Sigmoid colon (tissue), 7 donors: Measurements from ENCODE around the gene GALP. TPM values are rescaled to one million over a fixed set of nuclear protein-coding genes. Genes with fewer than 3 reads are reported as not detected.

Experiments
- DNase-seq: peaks from one replicate; pipeline ENCODE4 v3.0.0-alpha.2; 2019
- H3K27ac ChIP-seq, 4 donors: fragments of 200-600 bp; sonication (generic); one replicate each; pipeline ENCODE4 v1.5.1; 2016 to 2019; ENCODE audit warnings: mild to moderate bottlenecking in 1 of 4
- H3K27me3 ChIP-seq, 3 donors: fragments of 200-600 bp; sonication (generic); one replicate each; pipeline ENCODE4 v1.5.1; 2019; ENCODE audit warnings: mild to moderate bottlenecking in 1 of 3
- H3K36me3 ChIP-seq, 4 donors: fragments of 200-600 bp; sonication (generic); one replicate each; pipeline ENCODE4 v1.5.1; 2016 to 2019
- H3K4me1 ChIP-seq, 4 donors: fragments of 200-600 bp; sonication (generic); one replicate each; pipeline ENCODE4 v1.5.1; 2017 to 2019
- H3K4me3 ChIP-seq, 4 donors: fragments of 200-600 bp; sonication (generic); one replicate each; pipeline ENCODE4 v1.5.1; 2017 to 2019; ENCODE audit warnings: mild to moderate bottlenecking in 2 of 4, moderate library complexity in 1 of 4
- H3K9me3 ChIP-seq, 4 donors: fragments of 200-600 bp in 3 of 4; sonication (generic) in 3 of 4; one replicate each; pipeline versions ENCODE4 v1.5.1 to v1.6.1; 2013 to 2019
- EP300 ChIP-seq, 4 donors: sonication (generic); formaldehyde crosslinking; IDR thresholded peaks; one replicate each; pipeline ENCODE4 v1.6.1; 2017; ENCODE audit warnings: antibody characterized with exemption in 4 of 4
- POLR2A ChIP-seq, 2 donors: fragments of 450-650 bp; IDR thresholded peaks; one replicate each; pipeline ENCODE4 v1.6.1; 2016; ENCODE audit warnings: antibody characterized with exemption in 2 of 2, mild to moderate bottlenecking in 2 of 2, moderate library complexity in 2 of 2
- POLR2AphosphoS5 ChIP-seq, 4 donors: sonication (generic); formaldehyde crosslinking; IDR thresholded peaks; one replicate each; pipeline ENCODE4 v1.6.1; 2017; ENCODE audit warnings: antibody characterized with exemption in 4 of 4
- WGBS, 2 donors: extraction: QIAGEN DNeasy Blood & Tissue Kit; methylation state at CpG; one replicate each; pipeline ENCODE4 v1.1.7; 2013; 5-methylcytosine and 5-hydroxymethylcytosine counted together
- intact Hi-C: fragments of 100-400 bp; cut with DNase I; formaldehyde crosslinking; loops from one replicate; pipeline ENCODE4 v1.15.1; 2023
- polyA plus RNA-seq, 3 donors: library from polyadenylated mRNA; stranded (reverse); fragments of 200-250 nt; gene quantifications; one replicate each; pipeline ENCODE4 v1.2.3, GENCODE V29; 2013
- total RNA-seq, 4 donors: library from RNA; depleted of rRNA; stranded (reverse); fragments of >200 nt; gene quantifications; one replicate each; pipeline ENCODE4 v1.1.0, GENCODE V29; 2016
- TF ChIP-seq, protein P1 (sequence below), 4 experiments: fragments of 450-650 bp in 3 of 4; fragments of 200-600 bp in 1 of 4; IDR thresholded peaks; one replicate each; pipeline ENCODE4 v1.5.1; 2016 to 2019; ENCODE audit warnings: antibody characterized with exemption in 4 of 4, mild to moderate bottlenecking in 3 of 4, moderate library complexity in 2 of 4
- donor health status: healthy with polysubstance abuse.
- donor health status: Bipolar disorder and iron deficiency.
- donor health status: healthy.

GALP gene
- total and polyA plus RNA-seq, 7 donors = not detected

DNA sequence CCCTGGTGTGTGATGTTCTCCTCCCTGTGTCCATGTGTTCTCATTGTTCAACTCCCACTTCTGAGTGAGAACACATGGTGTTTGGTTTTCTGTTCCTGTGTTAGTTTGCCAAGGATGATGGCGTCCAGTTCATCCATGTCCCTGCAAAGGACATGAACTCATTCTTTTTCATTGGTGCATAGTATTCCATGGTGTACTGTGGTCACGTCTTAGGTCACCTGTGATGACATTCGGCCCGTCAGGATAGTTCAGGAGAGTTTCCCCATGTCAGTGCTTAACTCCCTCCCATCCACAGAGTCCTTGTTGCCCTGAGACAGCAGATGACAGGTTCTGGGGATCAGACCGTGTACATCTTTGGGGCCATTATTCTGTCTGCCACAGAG is 26.2 kb upstream of the GALP start:
- TF ChIP-seq POLR2A (IDR thresholded peaks at IDR 0.05) (no peak), EP300 (IDR thresholded peaks at IDR 0.05) (no peak)
- TF ChIP-seq, protein P1, sequence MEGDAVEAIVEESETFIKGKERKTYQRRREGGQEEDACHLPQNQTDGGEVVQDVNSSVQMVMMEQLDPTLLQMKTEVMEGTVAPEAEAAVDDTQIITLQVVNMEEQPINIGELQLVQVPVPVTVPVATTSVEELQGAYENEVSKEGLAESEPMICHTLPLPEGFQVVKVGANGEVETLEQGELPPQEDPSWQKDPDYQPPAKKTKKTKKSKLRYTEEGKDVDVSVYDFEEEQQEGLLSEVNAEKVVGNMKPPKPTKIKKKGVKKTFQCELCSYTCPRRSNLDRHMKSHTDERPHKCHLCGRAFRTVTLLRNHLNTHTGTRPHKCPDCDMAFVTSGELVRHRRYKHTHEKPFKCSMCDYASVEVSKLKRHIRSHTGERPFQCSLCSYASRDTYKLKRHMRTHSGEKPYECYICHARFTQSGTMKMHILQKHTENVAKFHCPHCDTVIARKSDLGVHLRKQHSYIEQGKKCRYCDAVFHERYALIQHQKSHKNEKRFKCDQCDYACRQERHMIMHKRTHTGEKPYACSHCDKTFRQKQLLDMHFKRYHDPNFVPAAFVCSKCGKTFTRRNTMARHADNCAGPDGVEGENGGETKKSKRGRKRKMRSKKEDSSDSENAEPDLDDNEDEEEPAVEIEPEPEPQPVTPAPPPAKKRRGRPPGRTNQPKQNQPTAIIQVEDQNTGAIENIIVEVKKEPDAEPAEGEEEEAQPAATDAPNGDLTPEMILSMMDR (IDR thresholded peaks at IDR 0.05) = no peak
- 97 to 98% methylated on average over 5 of the region's 5 CpGs for WGBS, 2 donors
- no peak for DNase-seq
- H3K27me3 ChIP-seq = no peaks in the 10 kb centered on the region
- H3K4me3 ChIP-seq = no peak overlapping the region
- H3K36me3 ChIP-seq = peaks cover 0 to 40% (median 13%) of the 10 kb centered on the region in 4 donors
- peaks cover 0 to 15% (median 7%) of the 10 kb centered on the region in 4 donors for H3K4me1 ChIP-seq
- H3K27ac ChIP-seq = no peak overlapping the region
- no peaks in the 10 kb centered on the region for H3K9me3 ChIP-seq
- intact Hi-C loops = no loop called here

DNA sequence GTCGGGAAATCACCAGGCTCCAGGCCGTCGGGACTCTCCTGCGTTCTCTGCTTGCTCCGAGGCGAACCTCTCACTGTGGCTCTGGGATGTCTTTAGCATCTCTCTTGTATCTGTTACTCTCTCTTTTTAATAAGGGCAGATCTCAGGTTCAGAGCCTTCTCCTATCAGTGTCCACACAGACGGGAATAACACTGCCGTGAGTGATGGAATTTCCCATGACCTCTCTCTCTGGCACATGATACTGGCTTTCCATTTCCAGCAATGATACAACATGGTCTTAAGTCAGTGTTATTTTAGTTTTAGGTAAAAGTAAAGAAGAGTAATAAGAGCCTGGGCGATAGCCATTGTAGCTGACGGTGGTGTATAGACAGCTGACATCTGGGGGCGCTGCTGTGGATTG is 25.4 kb upstream of the GALP start:
- 94 to 95% methylated on average over 11 of the region's 11 CpGs for WGBS, 2 donors
- intact Hi-C loops = no loop called here
- H3K9me3 ChIP-seq = no peaks in the 10 kb centered on the region
- H3K36me3 ChIP-seq = peaks cover 0 to 47% (median 13%) of the 10 kb centered on the region in 4 donors
- no peak overlapping the region for H3K27ac ChIP-seq
- H3K4me3 ChIP-seq = no peak overlapping the region
- no peaks in the 10 kb centered on the region for H3K27me3 ChIP-seq
- no peak for DNase-seq
- peaks cover 0 to 15% (median 7%) of the 10 kb centered on the region in 4 donors for H3K4me1 ChIP-seq
- TF ChIP-seq EP300 (IDR thresholded peaks at IDR 0.05) (no peak), POLR2AphosphoS5 (IDR thresholded peaks at IDR 0.05) (no peak)

DNA sequence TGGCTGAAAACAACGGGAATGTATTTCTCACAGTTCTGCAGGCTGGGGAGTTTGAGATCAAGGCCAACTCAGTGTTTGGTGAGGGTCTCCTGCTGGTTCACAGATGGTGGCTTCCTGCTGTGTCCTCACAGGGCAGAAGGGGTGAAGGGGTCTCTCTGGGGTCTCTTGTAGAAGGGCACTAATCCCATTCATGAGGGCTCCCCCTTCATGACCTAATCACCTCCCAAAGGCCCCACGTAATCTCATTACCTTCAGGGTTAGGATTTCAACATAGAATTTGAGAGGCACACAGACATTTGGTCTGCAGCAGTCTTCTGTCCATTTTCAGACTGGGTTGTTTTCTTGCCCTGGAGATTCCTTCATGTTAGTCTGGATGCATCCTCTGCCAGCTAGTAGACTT is 23.2 kb upstream of the GALP start:
- H3K4me3 ChIP-seq = no peak overlapping the region
- H3K36me3 ChIP-seq = peaks cover 0 to 43% (median 4%) of the 10 kb centered on the region in 4 donors
- intact Hi-C loops = no loop called here
- no peak overlapping the region for H3K27ac ChIP-seq
- H3K27me3 ChIP-seq = no peaks in the 10 kb centered on the region
- TF ChIP-seq EP300 (IDR thresholded peaks at IDR 0.05) (no peak), POLR2AphosphoS5 (IDR thresholded peaks at IDR 0.05) (no peak), POLR2A (IDR thresholded peaks at IDR 0.05) (no peak)
- TF ChIP-seq, protein P1 (IDR thresholded peaks at IDR 0.05) = no peak
- peaks cover 0 to 15% (median 7%) of the 10 kb centered on the region in 4 donors for H3K4me1 ChIP-seq
- DNase-seq = no peak
- WGBS, 2 donors = 86 to 90% methylated on average over 2 of the region's 2 CpGs
- H3K9me3 ChIP-seq = no peaks in the 10 kb centered on the region

DNA sequence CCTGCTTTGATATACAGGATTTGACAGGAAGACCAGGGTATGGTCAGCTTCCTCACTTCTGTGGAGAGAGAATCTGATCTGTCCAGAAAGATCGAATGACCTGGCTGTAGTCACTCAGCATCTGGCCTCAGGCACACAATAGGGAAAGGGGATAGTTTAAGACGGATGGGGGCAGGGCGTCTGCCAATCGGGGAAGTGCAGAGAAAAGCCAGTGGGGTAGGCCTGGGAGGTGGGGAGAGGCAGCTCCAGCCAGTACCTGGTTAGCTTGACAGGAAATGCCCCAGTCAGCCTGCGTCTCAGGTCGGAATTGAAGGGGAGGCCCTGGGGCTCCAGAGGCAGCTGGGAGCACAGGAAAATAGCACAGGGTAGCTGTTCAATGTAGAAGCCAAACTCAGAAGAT is 22.3 kb upstream of the GALP start:
- Histone ChIP-seq H3K36me3 (peaks cover 0 to 38% (median 1%) of the 10 kb centered on the region in 4 donors), H3K9me3 (no peaks in the 10 kb centered on the region), H3K27ac (peak overlapping the region in 1 of 4 donors; percentile 6), H3K4me1 (peaks cover 0 to 15% (median 7%) of the 10 kb centered on the region in 4 donors), H3K27me3 (no peaks in the 10 kb centered on the region), H3K4me3 (no peak overlapping the region)
- 48 to 72% methylated on average over 6 of the region's 6 CpGs for WGBS, 2 donors
- no peak for TF ChIP-seq POLR2AphosphoS5 (IDR thresholded peaks at IDR 0.05)
- TF ChIP-seq, protein P1 (IDR thresholded peaks at IDR 0.05) = no peak
- TF ChIP-seq POLR2A (IDR thresholded peaks at IDR 0.05) = no peak
- no peak for TF ChIP-seq EP300 (IDR thresholded peaks at IDR 0.05)
- intact Hi-C loops = no loop called here
- no peak for DNase-seq

DNA sequence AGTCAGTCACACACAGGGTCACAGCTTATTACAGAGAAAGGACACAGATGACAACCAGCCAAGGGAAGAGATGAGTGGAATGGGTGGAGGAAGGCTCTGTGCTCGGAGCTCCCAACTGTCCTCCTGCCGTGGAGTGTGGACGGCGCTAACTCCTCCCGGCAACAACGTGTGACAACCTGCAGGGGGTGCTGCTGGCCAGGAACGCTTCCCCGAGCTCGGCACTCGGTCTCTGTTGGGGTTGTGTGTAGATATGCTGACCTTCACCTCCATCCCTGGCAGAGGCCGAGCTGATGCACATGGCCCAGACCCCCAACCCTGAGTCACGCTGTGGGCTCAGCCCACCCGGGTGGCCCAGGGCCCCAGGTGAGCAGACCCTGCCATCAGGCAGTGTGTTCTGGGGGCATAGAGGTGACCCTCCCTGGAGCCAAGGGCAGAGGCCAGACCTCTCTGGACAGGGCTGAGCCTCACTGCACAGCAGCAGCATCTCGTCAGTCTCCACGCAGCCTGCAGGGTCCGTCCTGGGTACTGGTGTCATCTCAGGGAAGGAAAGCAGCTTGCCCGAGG is 20.6 kb upstream of the GALP start:
- no peak overlapping the region for H3K27ac ChIP-seq
- no peaks in the 10 kb centered on the region for H3K9me3 ChIP-seq
- intact Hi-C loops = no loop called here
- H3K4me3 ChIP-seq = no peak overlapping the region
- no peaks in the 10 kb centered on the region for H3K27me3 ChIP-seq
- H3K36me3 ChIP-seq = peaks cover 11 to 45% (median 14%) of the 10 kb centered on the region in 4 donors
- DNase-seq = no peak
- TF ChIP-seq POLR2A (IDR thresholded peaks at IDR 0.05) (no peak), POLR2AphosphoS5 (IDR thresholded peaks at IDR 0.05) (no peak), EP300 (IDR thresholded peaks at IDR 0.05) (no peak)
- TF ChIP-seq, protein P1 (IDR thresholded peaks at IDR 0.05) = peak in 2 of 4 experiments; percentile 7 to 21
- H3K4me1 ChIP-seq = peaks cover 0 to 15% (median 7%) of the 10 kb centered on the region in 4 donors
- 70 to 83% methylated on average over 17 of the region's 17 CpGs for WGBS, 2 donors
